CD4-positive, alpha-beta T cell treated with Interleukin-4 for 1 hour (primary cell): ENCODE data around the gene KIAA2012.

ENCODE experiments used
- DNase-seq, 2 donors: peaks; one replicate each; pipeline ENCODE4 v3.0.0-alpha.2; 2020 to 2022

The KIAA2012 gene

DNA sequence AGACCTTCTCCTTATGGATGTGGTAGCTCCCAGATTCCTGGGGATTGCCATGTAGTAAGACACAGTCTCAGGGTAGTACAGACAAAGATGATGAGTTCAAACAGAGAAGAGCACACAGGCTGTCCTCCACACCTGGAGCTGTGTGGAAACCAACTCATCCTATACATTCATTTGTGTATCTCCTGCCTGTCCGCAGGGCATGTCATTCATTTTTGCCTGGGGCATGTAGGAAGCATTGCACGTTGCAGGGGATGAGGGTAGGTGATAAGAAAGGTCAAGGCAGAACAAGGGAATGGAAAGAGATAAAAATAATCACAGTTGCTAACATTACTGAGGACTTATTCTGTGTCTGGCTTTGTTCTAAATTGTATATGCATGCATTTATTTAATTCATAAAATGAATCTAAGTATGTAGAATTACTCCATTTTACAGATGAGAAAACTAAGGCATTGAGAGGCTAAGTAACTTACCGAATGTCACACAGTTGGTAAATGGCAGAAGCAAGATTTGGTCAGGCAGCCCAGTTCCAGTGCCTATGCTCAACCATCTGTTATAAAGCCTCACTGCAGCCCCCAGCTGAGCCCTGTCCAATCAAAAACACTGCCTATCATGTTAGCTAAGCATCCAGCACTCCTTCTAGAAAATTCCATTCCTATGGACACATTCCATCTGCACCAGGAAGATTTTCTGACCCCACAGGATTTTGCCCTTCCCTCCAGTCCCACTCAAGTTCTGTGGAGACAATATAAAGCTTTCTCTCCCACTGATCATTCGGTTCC lies 84.3 kb downstream of the KIAA2012 start:
- DNase-seq = no peak

DNA sequence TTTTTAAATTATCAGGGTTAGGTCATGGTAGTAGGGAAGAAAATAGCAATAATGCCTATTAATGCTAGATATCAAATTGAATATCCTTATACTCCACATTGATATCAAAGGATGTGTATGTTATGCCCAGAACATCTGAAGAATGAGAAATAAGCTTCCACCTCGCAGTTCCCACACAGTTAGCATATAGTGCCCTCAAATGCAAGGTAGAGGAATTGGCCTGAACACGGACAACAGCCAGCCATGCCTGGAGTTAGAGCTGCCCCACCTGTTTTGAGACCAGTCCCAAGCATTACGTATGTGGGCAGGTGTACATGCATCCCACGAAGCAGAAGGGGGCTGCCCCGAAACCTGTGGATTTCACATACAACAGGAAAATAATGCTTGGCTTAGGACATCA lies 85.7 kb downstream of the KIAA2012 start:
- no peak for DNase-seq

DNA sequence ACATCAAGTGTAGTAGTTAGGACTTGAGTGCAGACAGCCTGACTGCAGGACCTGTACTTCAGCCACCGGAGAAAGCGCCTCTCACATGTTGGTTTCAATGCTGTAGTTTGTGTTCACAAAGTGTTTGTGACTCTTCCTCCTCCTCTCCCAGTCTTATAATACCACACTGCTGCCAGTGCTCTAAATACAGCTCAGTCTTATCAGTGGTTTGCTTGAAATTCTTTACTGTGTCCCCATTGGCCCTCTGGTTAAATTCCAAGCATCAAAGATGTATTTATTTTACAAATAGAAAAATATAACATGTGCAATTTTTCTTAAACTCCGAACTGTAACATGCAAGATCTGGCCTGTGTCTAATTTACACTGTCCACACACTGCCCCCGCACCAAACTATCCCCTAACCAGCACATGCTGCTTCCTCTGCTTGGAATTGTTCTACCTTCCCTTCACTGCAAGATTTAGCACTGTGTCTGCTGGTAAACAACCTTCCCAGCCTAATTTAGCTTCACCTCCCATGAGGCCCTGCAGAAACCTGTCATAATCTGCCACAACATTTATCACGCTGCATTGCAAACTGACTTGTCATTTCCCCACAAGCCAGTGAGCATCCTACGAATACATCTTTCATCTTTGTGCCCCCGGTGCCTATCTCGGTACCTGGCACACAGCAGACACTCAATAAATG lies 88.2 kb downstream of the KIAA2012 start:
- no peak for DNase-seq

DNA sequence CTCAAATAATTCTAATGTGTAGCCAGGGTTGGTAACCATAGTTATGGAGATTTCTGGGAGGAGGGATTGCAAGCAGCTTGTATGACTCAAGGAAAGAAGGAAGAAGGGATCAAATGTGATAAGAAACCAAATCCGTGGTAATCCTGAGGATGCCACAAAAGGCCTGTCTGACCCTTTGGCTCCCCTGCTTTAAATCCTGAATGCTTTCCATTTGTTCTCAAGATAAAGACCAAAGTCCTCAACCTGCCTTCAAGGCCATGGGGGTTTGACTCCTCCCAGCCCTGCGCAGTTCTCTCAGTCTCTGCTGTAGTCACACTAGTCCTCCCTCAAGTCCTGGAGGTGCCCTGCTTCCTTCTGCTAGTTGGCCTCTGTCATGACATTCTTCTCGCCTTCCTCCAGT lies 91.4 kb downstream of the KIAA2012 start:
- no peak for DNase-seq

DNA sequence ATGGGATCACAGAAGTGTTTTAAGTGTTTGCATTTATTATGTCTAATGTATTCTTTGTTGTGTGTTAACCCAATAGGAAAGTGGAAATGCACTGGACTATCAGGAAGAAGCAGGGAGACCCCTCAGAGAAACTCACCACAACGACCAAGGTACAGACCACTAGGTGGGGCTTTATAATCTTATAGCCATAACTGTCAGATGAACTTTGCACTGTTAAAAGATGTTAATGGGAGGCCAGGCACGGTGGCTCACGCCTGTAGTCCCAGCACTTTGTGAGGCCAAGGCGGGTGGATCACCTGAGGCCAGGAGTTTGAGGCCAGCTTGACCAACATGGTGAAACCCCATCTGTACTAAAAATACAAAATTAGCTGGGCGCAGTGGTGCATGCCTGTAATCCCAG lies 92.2 kb downstream of the KIAA2012 start:
- DNase-seq = no peak

DNA sequence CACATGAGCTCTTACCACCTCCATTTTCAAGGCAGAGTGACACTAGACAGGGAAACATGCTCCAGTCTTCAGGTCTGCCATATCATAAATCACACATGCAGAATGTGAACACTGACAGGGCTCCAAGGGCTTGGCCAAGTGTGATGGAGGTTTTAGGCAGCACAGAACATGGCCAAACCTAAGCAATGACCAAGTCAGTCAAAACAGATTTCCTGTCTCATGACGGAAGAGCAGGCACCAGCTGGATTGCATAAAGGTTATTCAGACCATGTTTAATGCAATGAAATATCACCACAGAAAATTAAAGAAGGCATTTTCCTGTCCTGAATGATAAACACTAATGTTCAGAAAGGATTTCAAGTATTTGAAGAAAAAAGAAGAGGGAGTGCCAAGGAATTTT lies 92.9 kb downstream of the KIAA2012 start:
- no peak for DNase-seq

DNA sequence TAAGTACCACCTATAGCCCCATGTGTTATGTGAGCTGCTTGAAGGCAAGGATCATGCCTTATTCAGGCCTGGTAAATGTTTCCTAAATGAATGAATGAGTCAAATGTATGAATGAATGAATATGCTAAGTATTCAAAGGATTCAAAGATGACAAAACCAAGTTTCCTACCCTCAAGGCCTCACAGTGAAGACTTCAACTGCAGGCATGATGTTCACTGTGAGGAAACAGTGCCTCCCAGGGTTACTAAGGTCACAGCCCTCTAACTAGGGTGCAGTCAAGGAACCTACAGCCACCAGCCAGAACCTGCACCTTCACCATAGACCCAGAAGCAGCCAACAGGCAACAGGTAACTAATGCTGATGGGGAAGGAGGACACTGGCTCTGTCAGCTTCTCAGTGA lies 96.1 kb downstream of the KIAA2012 start:
- no peak for DNase-seq

DNA sequence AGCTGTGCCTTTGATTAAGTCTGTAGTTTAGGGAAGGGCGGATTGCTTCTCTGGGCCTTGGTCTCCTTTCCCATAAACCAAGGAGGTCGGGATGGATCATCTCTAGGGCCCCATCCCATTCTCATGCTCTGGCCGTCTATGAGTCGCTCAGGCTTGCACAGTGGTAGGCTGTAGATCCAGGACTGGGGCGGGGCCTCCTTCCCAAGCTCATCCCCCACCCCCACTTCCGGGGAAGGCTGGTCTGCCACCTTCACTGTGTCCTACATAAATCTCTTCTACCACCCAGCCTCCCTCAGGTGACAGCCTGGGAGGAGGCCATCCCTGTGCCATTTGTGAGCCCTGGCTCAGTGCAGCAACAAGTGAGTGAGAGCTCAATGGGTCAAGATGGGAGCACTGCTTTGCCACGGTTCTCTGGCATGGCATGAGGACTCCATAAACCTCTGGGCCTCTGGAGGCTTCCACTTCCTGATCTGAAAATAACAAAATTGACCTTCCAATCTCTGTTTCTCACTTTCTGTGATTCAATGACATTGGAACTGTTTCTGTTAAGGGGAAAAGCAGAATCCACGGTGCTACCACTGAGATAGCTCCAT lies 96.9 kb downstream of the KIAA2012 start:
- no peak for DNase-seq

DNA sequence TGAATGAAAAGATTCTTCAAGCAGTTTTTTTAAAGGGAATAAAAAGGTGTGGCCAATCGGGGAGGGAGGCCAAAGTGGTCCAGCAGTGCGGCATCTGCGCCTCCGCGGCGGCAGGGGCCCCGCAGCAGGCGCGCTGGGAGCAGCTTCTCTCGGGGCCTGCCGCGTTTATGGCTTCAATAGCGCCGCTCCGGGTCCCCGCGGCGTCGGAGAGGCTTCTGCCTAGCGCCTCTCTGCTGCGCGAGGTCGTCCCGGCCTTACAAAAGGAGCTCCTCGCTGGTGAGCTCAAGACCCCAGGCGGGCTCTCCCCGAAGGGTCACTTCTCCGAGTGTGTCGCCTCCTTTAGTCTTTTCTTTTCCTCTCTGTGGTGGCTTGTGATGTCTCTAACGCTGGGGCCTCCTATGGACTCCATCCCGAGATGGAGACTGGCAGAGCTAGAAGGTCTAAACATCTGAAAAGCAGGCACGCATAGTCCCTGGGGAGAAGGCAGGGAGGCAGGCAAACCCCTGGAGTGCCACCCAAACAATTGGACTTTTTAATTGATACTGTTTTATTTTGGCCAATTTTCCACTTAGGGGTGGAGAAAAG lies 98.3 kb downstream of the KIAA2012 start:
- DNase-seq = no peak

DNA sequence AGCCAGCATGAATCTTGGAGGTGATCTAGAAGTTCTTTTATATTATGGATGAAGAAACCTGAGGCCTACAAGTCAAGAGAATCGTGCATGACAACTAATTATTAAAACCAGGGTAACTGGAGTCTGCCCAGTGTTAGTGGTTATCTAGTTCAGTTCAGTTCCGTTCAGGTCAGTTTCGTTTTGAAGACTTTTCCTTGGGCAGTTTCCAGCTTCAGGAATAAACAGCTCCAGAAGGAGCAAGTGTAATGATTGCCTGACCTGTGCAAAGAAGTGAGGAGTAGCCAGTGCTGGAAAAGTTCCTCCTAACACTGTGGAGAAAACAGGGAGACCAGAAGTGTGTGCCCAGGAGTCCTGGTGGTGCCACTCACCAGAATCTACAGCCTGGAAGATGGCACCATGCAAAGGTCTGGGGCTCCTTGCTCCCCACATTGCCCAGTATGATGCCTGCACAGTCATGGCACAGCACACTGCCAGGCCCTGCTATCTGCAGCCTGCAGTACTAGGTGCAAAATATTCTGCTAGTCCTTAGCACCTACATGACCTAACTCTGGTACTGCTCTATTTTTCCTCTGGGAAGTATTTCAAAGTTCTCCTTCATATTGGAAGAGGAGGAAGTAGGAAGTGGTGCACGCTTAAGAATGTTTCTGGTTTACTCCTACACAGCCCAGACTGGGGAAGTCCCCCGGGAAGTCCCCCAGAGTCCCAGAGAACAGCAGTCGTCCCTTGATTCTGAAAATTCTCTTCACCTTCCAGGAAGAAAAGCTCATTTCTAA lies 99.6 kb downstream of the KIAA2012 start:
- peak in 1 of 2 donors; percentile 22 for DNase-seq

DNA sequence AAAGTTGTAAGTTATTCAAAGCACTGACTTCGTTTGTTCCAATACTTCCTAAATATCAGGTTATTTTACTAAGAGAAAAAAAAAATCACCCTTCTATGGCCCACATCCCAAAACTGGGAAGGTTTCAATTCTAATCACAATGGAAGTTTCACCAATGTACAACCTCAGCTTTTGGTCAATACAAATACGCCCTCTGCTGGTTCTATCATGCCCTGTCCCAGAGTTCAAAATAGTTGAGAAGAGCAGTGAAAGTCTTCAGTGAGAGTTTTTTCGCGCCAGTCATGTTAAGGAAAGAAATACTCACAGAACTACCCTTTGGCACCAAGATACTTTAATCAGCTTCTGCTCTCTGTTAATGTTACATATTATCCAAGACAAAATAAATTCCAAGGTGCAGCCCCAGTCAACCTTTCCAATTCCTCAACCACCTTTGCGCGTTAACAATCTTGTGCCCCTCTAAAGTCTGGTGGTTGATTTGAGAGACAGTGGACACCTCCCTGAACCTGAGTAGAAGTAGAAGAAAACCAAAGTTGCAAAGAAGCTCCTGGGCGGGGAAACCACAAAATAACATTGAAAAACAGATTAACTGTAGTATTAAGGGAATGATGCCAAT lies 105.4 kb downstream of the KIAA2012 start:
- peak; percentile 33 to 69 for DNase-seq

DNA sequence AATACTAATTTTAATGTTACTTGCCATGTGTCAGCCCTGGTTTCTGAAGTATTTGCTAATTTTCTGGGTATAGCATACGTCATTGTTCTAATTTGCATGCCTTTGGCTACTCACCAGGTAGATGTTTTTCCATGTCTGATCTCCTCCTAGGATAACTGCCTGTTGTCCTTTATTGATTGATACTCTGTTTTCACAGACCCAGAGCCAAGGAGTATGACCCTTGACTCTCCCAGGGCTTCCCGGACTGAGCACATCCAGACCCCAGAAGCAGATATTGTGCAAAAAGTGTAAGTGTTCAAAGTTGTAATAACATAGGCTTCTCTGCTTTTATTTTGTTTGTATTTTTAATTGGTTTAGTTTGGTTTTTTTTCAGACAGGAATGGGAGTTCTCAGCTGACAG lies 111.5 kb downstream of the KIAA2012 start:
- DNase-seq = no peak

DNA sequence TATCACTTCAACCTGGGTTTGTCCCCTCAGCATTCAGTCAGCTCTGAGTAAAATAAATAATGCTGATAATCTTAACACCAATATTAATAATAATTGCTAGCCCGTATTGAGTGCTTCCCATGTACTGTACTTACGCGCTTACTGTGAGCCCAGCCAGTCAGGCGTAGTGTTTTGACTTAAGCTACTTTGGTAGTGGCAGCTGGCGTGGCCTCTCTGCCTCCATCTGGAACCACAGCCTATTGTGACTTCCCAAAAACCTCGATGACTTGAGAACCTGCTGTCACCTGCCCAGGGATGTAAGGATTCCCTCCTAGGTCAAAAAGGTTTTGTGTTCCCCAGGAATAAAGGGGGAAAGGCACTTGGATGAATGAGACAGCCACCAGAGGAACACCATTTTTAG lies 112.1 kb downstream of the KIAA2012 start:
- DNase-seq = no peak

DNA sequence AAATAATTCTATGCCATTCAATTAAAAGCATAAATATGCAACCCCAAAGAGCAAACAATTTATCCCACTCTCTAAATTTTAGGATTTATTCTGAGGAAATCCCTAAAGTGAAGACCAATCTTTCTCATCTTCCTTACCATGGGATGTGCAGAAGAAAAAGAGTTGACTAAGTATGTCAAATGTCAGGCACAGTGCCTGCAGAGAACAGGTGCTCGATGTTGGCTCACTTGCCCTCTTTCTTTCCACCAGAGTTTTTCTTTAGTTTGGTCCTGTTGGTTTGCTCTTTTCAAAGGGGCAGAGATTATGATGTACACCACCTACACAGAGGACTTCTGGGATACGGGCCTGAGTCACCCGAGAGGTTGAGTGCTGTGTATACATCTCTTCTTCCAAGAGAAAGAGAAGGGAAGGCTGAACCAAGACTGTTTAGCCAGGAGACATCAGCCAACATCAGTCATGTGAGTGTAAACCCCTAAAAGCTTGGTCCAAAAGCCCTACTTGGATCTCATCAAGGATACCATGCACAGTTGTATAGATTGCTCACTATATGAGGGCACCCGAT lies 113.7 kb downstream of the KIAA2012 start:
- no peak for DNase-seq

DNA sequence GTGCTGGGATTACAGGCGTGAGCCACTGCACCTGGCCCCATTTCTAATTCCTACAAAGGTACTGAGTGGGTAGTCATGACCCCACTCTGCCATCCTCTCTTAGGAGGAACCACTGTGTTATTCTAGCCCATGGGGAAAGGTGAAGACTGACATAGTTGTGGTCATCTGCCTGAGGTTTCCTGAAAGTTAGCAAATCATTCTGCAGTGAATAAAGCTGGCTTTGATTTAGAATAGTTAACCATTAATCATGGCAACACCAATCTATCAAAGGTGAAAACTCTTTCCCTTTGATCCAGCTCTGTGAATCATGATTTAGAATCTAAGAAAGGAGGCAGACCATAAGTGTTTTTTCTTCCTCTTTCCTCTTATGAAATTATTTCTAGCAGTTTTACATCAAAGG lies 114.5 kb downstream of the KIAA2012 start:
- no peak for DNase-seq

DNA sequence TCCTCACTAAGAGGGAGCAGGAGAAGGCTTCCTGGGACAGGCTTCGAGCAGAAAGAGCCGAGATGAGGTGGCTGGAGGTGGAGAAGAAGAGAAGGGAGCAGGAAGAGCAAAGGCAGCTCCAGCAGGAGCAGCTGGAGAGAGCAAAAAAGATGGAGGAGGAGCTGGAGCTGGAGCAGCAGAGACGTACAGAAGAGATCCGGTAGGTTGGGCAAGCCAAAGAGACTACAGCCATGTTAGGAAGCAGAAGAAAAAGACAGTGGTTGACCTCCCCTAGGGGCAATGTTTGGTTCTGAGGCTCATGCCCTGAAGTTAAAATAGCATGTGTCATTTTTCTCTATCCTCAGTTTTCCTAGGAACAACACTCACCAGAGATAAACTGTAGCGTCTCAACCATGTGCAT lies 120.2 kb downstream of the KIAA2012 start:
- no peak for DNase-seq

DNA sequence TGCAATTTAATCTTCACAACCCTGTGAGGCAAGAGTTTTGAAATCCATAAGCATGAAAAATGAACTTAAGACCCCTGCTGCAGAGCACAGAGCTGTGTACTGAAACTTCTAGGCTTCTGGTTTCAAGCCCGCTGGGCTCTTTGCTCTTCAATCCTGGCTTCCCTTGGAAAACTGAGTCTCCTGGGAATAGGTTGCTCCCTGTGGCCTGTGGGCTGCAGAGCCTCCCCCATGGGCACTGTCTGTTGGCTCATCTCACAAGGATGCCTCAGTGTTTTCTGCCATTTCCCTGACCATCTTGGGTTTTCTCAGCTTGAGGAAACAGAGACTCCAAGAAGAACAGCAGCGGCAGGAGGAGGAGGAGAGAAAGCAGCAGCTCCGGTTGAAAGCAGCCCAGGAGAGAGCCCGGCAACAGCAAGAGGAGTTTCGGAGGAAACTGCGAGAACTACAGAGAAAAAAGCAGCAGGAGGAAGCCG lies 120.9 kb downstream of the KIAA2012 start:
- no peak for DNase-seq

DNA sequence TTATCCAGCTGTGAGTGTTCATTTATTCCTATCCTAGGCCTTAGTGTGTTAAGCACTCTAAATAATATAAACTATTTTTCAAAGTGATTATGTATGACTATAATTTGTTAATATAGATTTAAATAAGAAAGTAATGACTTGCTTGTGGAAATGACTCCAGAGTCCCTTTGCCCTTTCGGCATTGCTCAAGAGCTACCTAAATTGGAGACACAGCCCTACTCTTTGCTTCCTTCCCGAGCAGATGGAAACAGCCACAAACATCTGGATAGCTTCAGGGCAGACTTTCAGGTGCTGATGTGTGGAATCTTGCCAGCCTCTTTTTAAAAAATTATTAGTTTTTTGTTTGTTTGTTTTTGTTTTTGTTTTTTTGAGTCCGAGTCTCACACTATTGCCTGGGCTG lies 121.4 kb downstream of the KIAA2012 start:
- no peak for DNase-seq

DNA sequence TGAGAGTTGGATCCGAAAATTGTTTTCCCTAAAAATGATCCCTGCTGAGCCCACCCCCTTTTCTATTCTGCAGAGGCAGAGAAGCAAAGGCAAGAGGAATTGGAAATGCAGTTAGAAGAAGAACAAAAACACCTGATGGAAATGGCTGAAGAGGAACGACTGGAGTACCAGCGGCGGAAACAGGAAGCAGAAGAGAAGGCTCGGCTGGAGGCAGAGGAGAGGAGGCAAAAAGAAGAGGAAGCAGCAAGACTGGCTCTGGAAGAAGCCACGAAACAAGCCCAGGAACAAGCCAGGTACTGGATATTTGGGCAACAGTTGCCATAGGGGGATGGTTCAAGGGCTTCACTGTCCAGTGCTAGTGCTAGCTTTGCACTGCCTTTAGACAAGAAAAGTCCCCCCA lies 123.7 kb downstream of the KIAA2012 start:
- no peak for DNase-seq

DNA sequence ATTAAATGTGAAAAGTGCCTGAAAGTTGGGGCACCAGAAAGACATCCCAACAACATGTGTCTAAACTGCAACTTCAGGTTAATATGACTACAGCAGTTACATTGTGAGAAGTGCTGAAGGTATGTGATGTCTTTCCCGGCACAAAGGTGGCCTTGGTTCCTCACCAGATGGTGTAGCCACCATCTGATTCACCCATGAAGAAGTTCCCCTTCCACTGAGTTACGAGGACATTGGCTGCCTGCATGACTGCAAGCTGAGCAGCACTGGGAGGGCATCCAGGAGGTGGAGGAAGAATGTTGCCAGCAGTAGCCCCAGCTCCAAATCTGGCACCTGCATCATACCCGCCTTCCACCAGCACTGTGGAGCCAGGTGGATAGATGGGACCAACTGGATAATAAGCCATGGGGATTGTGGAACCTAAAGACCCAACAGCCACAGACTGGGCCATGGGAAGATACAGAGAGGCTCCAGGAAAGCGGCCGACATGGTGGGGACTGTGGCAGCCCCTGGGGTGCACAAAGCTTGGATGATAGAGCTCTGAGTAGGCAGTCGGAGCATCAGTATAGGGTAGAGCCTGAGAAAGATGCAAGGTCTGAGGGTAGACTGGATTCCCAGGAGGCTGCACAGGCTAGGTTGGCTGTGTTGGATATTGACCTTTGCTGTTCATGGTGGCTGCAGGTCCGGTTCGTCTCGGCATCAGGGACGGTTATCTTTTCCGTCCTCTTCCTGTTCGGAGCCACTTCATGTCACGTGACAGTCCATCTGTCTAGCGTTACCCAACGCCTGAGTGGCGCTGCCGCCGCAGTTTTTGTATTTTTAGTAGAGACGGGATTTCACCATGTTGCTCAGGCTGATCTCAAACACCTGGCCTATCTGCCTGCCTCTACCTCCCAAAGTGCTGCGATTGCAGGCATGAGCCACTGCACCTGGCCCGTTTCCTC lies 128.4 kb downstream of the KIAA2012 start:
- no peak for DNase-seq

DNA sequence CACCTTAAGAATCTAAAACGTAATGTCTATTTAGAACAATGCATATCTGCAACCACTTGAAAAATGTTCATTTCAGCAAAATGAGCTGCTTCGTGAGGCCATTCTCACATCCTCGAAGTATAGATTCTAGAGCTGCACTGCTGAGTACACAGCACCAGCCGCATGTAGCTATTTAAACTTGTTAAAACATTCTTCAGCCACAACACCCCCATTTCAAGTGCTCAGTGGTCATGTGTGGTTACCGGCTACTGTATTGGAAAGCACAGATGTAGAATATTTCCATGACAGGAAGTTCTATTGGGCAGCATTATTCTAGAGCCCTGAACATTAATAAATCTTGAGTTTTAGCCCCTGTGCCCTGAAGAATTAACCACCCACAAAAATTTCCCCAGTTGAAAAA lies 130.3 kb downstream of the KIAA2012 start:
- no peak for DNase-seq
